Skeletal muscle cell (primary cell): ENCODE results near the gene CSTPP1.

Experiments used
- DNase-seq: peaks from one replicate; pipeline ENCODE4 v3.0.0-alpha.2; 2010; ENCODE audit warnings: low read depth
- H3K4me3 ChIP-seq: 2 replicates; pipeline ENCODE4 v1.5.1; 2011; ENCODE audit warnings: low read depth, mild to moderate bottlenecking, control low read depth, low read length, moderate library complexity

Gene CSTPP1

DNA sequence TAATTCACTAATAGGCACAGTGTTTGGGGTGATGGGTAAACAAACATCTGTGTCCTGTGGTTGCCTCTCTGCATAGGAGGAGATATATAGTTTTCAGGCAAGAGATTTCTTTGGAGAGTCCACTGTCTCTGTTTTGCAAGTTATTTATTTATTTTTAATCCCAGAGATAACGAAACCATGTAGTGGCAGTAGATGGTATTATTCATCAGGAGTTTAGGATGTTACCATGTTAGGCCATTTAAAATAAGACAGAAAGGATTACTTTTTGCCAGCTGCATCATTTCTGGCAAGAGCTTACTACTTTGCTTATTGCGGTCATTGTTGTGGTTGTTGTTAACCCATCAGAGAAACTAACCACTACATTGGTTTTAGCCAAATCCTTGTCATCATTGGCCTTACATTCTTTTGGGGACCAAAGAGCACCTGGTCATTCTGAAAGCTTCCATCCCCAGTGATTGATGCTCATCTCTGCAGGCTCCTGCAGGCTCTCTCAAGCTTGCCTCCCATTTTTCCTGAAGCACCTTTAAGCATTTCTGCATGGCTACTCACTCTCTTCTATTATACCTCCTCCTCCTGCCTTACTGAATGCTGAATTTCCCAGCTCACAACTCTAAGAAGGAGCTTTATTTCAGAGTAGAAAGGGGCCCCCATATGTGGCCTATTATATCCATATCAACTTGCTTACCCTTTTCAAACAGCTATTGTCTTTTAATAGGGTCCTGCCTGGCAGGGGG, 84.4 kb downstream of the CSTPP1 start:
- H3K4me3 ChIP-seq: no peak overlapping the region

DNA sequence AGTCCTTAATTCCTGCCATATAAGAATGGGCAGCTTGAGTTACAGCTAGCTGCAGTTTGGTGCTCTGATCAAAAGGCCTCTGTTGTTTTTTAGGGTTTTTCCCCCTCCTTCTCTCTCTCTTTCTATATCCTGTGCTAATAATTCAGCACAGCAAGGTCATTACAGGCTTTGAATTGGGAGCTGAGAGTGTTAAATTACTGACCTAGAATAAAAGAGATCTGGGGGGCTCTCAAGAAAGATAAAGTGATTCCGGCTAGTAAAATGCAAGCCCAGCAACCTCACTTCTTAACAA, 84.9 kb downstream of the CSTPP1 start:
- no peak for DNase-seq
- H3K4me3 ChIP-seq: no peak overlapping the region

More for the DNA sequence above, 84.4 kb downstream of the CSTPP1 start:
- DNase-seq: no peak

- no peak overlapping the region for H3K4me3 ChIP-seq
- DNase-seq: no peak
Measured at GRCh38 chr11:47021965-47022364, 85.4 kb downstream of the CSTPP1 start.

GRCh38 chr11:47028195-47029093, 91.9 kb downstream of the CSTPP1 start:
- DNase-seq: no peak
- H3K4me3 ChIP-seq: no peak overlapping the region

DNA sequence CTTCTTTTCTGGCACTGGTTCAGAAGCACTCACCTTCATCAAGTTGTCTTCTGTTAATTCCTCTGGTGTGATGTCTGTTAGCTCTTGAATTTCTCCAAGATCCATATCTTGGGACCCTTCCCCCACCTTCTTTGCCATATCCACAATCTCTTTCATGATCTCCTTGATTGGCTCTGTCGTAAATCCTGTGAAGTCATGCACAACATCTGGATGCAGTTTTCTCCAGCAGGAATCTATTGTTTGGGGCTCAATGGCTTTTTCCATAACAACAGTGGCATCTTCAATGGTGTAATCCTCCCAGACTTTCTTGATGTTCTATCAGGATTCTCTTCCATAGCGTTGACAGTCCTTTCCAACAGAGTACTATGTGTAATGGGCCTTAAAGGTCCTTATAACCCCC, 96.9 kb downstream of the CSTPP1 start:
- no peak overlapping the region for H3K4me3 ChIP-seq
- DNase-seq: no peak

- no peak overlapping the region for H3K4me3 ChIP-seq
- no peak for DNase-seq
Measured at GRCh38 chr11:47034091-47034490, 97.5 kb downstream of the CSTPP1 start.

- no peak overlapping the region for H3K4me3 ChIP-seq
- DNase-seq: no peak
Measured at GRCh38 chr11:47035108-47035507, 98.5 kb downstream of the CSTPP1 start.

DNA sequence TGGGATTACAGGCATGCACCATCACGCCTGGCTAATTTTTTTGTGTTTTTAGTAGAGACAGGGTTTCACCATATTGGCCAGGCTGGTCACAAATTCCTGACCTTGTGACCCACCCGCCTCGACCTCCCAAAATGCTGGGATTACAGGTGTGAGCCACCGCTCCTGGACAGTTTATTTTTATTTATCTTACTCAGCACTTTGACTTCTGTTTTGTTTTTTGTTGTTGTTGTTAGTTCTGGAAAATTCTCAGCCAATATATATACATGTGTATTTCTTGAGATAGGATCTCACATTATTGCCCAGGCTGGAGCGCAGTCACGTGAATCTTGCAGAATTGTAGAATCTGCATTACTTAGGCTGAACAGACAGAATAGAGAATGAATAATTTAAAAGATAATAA, 107.6 kb downstream of the CSTPP1 start:
- H3K4me3 ChIP-seq: no peak overlapping the region
- no peak for DNase-seq

- no peak overlapping the region for H3K4me3 ChIP-seq
- no peak for DNase-seq
Measured at GRCh38 chr11:47047972-47048371, 111.4 kb downstream of the CSTPP1 start.

GRCh38 chr11:47050284-47050683, 113.7 kb downstream of the CSTPP1 start:
- DNase-seq: no peak
- H3K4me3 ChIP-seq: no peak overlapping the region

DNA sequence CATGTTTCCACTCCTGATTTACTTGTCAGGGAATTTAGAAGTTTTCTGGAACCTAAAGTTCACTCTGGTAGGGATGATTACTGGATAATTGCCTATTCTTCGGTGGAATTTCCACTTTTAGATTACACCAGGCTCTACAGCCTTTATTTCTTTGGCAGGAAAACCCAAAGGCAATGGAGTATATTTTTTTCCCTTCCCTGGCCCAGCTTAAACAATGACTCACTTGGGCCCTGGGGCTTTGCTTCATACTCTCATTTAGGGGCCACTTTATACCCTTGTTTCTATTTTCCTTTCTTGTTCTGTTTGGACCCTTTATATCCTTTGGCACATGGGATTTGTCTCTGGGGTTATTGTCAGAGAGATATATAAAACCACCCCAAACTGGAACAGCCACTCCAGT, 114.7 kb downstream of the CSTPP1 start:
- peak; percentile 54 for DNase-seq
- no peak overlapping the region for H3K4me3 ChIP-seq

DNA sequence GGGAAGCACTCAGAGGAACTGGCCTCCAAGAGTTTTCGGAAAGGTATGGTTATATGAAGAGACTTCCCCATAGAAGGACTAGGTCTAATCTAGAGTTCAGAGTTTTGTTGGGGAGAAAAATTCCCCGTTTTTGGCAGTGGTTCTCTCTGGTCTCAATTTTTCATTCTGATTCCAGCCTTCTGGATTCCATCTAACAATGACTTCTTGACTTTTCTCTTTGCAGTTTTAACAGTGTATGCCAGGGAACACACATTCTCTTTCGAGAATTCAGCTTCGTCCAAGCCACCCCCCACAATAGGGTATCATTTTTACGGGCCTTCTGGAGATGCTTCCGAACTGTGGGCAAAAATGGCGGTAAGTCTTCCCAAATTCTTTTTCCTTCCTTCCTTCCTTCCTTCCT, 115.6 kb downstream of the CSTPP1 start:
- no peak for DNase-seq
- H3K4me3 ChIP-seq: no peak overlapping the region

DNA sequence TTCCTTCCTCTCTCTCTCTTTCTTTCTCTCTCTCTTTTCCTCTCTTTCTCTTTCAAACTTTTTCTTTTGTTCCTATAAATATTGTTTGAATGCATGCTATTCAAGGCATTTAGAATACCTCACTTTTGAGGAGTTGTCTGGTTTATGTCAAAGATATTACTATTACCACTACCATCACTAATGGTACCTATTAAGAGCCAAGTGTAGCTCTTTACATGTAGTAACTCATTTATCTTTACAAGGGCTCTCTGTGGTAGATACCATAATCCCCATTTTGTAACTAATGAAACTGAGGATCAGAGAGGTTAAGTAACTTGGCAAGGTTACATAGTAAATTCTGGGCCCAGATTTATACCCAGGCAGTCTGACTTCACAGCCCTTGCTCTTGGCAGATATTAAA, 116.0 kb downstream of the CSTPP1 start:
- no peak for DNase-seq

GRCh38 chr11:47055534-47055933, 119.0 kb downstream of the CSTPP1 start:
- H3K4me3 ChIP-seq: no peak overlapping the region
- no peak for DNase-seq

More for the DNA sequence above, 116.0 kb downstream of the CSTPP1 start:
- H3K4me3 ChIP-seq: no peak overlapping the region

DNA sequence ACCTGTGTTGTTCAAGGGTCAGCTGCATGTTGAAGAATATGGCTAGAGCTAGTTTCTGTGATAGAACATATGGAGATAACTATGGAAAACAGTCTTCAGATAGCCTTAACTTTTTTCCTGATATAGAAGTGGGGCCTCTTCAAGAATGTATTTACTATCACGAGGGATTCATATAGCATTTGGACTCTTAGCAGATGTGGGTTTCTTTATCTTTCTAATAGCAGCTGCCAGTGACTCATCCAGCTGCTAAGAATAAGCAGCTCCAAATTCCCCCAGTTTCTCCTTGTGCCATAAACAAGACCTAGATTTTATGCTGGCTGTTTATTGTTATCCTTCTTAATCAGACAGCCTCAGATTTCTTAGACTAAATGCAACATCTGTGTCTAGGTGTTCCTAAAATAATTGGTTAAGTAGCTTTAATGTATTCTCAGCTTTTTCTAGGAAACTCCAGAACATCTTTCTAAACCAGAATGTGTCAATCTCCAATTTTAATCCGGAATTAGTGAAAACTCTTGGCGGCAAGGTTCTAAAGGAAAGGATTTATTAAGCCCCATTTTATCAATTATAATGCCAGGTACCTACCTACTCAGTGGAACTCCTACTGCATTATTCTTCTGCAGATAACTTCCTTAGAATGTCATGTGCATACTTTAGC, 119.8 kb downstream of the CSTPP1 start:
- peak; percentile 48 for DNase-seq
- no peak overlapping the region for H3K4me3 ChIP-seq

DNA sequence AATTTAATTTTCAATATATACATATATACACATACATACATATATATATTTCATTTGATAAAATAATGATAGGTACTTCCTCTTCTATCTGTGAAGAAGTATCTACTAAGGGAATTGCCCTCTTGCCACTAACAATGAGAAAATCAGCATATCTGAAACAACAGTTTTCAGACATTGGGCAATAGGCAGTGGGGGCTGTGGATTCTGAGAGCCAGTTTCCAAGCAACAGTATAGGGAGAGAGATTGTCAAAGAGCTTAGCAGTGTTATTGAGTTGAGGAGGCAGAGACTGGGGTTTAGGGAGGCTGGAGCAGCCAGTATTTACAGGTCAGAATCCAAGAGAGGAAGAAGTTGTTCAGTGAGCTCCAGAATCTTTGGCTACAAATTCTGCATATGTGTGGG, 120.8 kb downstream of the CSTPP1 start:
- no peak for DNase-seq
- no peak overlapping the region for H3K4me3 ChIP-seq

DNA sequence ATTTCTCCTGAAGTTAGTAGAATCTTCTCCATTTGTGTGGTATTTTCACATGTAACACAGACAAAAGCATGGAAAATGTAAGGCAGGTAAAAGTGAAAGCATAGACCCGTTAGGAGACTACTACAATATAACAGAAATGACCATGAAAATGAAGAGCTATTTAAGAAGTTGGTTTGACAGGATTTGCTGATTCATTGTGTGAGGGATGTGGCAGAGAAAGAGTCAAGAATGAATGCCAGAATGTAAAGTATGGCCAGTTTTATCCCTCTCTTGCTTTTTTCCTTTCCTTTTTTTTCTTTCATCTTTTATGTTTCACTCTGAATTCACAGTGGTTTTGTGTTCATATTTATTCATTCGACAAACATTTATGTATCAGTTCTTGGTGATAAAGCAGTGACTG, 124.2 kb downstream of the CSTPP1 start:
- no peak overlapping the region for H3K4me3 ChIP-seq
- no peak for DNase-seq

- H3K4me3 ChIP-seq: no peak overlapping the region
- DNase-seq: no peak
Measured at GRCh38 chr11:47061429-47062178, 125.0 kb downstream of the CSTPP1 start.

- H3K4me3 ChIP-seq: no peak overlapping the region
- no peak for DNase-seq
Measured at GRCh38 chr11:47062736-47063135, 126.2 kb downstream of the CSTPP1 start.

GRCh38 chr11:47067401-47067800, 130.8 kb downstream of the CSTPP1 start:
- DNase-seq: no peak
- no peak overlapping the region for H3K4me3 ChIP-seq
